Lung microvascular endothelial cell (primary cell): ENCODE data around the gene OR1M1. TPM values are rescaled to one million over a fixed set of nuclear protein-coding genes. Genes with fewer than 3 reads are reported as not detected.
"Not testable (repeated sequence)": the region's sequence is repeated elsewhere in the genome, so short reads cannot be mapped to it uniquely, and the experiment has no call there.

Experiments
- DNase-seq, 2 donors: peaks; one replicate each; pipeline versions ENCODE4 v3.0.0 to v3.0.0-alpha.2; 2010; ENCODE audit warnings: low read depth in 2 of 2
- total RNA-seq: library from RNA; depleted of rRNA; stranded (reverse); fragments of >200 nt; gene quantifications from 2 replicates; pipeline ENCODE4 v1.2.1, GENCODE V29; 2014

The OR1M1 gene
- not detected in 2 replicates for total RNA-seq

- no peak for DNase-seq
These were observed at the start of gene OR1M1 for GRCh38 chr19:9086761-9087160. Gene OR1M1 (plus strand): TSS chr19:9087061. CDS start chr19:9093245, 6,184 bp downstream.

DNA sequence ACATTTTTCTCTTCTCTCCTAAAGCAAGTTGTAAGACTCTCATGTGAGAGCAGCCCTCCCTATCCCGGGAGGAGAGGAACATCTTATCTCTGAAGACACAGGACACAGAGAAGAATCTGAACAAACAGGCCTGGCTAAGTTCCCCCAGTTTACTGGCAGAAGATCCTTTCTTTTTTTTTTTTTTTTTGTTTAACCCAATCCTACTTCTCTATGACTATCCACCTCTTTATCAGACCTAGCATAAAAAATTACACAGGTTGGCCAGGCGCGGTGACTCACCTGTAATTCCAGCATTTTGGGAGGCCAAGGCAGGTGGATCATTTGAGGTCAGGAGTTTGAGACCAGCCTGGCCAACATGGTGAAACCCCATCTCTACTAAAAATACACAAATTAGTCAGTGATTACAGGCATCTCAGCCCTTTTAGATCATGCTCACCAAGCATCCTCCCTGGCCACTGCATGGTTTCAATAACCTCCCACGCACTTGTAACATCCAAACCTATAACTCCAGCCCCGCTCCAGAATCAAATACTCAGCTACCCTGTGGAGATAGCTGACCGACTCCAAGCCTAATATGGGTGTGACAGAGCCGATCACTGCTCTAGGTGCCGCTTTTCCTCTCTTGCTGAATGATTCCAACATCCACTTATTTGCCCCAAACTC lies 49.3 kb upstream of the OR1M1 start:
- no peak for DNase-seq

DNA sequence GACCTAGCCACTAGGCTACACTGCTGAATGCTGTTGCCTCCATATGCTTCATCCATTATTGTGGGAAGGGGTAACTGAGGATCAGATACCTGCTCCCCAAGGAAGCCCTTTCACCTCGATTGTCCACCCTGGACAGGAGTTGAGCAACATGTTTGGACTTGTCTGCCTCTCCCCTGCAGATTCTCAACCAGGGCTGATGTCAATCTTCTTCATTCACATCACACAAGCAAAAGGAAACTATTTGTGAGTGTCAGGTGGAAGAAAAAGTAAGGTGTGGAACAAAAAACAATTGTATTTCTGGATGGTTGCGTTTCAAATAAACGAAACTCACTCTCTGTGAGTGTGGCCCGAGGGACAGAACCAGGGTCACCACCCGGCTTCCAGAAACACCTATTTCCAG lies 47.1 kb upstream of the OR1M1 start:
- DNase-seq: no peak

DNA sequence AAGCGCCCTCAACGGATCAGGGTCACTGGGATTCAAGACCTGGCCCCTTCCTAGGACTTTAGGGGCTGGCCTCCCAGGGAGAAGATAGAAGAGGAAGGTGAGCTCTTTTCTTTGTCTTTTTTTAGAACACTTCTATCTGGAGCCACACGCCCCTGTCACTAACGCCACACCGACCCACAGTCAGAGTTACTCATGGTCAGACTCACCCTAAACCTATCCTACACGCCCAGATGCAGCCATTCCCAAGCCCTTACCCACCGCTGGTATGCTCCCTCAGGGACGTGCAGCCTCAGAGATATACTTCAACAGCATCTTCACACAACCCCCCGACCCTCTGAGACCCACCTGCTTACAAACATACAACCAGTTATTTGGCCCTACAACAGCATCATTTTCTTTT lies 46.7 kb upstream of the OR1M1 start:
- DNase-seq: no peak

- no peak for DNase-seq
These were observed 45.8 kb upstream of the OR1M1 start for GRCh38 chr19:9041023-9041422.

DNA sequence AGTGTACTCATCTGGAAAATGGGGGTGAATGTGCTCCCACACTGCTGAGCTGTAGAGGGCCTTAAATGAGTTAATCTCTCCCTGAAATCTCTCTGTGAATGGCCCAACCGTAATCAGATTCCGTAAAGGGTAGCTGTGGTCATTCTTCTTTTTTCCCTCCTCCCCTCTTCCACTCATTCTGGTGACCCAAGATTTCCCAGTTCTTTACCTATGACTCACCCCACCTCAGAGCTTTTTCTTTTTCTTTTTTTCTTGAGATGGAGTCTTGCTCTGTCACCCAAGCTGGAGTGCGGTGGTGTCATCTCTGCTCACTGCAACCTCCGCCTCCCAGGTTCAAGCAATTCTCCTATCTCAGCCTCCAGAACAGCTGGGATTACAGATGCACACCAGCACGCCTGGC lies 43.3 kb upstream of the OR1M1 start:
- DNase-seq: no peak

GRCh38 chr19:9044449-9044848 lies 42.4 kb upstream of the OR1M1 start:
- DNase-seq: no peak

GRCh38 chr19:9046694-9047093 lies 40.2 kb upstream of the OR1M1 start:
- no peak for DNase-seq

GRCh38 chr19:9052894-9053293 lies 34.0 kb upstream of the OR1M1 start:
- no peak for DNase-seq

DNA sequence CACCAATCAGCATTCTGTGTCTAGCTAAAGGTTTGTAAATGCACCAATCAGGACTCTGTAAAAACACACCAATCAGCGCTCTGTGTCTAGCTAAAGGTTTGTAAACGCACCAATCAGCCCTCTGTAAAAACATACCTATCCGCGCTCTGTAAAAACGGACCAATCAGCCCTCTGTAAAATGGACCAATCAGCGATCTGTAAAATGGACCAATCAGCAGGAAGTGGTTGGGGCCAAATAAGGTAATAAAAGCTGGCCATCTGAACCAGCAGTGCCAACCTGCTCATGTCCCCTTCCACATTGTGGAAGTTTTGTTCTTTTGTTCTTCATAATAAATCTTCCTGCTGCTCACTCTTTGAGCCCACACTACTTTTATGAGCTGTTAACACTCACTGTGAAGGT lies 33.2 kb upstream of the OR1M1 start:
- DNase-seq: not testable (repeated sequence)

DNA sequence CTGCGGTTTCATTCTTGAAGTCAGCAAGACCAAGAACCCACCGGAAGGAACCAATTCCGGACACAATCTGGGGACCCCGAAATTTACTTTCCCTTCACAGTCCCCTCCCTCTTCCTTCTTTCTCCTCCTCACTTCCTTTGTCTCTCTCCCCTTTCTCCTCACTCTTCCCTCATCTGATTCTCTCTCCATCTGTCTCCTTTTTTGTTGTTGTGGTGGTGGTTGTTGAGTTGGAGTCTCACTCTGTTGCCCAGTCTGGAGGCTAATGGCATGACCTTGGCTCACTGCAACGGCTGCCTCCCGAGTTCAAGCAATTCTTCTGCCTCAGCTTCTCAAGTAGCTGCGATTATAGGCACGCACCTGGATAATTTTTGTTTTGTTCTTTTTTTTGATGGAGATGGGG lies 32.7 kb upstream of the OR1M1 start:
- no peak for DNase-seq

DNA sequence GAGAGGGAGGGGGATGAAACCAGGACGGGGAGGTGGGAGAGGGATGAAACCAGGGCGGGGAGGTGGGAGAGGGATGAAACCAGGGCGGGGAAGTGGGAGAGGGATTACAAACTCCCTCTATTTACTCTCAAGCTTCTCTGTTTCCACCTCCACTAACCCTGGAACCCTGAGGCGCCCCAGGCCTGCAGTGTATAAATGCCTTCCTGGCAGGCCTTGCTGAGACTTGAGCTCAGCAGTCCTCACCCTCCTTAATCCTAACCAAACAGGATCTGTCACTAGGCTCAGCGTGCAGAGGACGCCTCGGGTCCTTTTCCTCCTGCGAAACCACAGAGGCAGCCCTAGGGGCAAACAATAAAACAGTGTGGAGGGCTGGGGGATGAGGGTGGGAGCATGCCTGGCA lies 32.1 kb upstream of the OR1M1 start:
- no peak for DNase-seq

- DNase-seq: not testable (repeated sequence)
These were observed 30.7 kb upstream of the OR1M1 start for GRCh38 chr19:9056131-9056530.

GRCh38 chr19:9057505-9058258 lies 29.2 kb upstream of the OR1M1 start:
- DNase-seq: no peak

DNA sequence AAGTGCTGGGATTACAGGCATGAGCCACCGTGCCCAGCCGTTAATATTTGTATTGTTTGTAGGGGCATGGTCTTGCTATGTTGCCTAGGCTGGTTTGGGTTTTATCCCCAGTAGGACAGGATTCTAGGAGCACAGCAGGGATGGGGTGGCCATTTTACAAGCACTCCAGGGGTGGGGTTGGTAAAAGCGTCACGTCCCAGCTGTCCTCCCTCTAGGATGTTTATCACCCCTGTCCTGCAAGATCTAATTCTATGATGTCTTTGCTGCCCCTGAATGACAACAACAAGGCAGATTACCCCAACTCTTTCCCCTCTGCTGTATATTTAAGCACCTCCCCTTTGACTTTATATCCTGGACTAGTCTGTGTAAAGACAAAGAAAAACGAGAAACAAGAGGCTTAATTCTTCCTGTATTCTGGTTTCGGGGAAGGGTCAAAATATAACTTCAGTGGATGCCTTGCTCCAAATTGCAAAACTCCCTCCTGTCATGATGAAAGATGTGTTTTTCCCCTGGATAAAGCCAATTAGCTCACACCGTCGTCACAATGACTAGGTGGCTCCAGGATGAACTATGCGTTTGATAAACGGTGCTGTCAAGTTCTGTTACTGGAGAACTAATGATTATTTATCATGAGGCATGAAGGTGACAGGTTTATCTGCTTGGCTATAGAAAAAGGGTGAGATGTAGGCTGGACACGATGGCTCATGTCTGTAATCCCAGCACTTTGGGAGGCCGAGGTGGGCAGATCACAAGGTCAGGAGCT lies 27.8 kb upstream of the OR1M1 start:
- no peak for DNase-seq

DNA sequence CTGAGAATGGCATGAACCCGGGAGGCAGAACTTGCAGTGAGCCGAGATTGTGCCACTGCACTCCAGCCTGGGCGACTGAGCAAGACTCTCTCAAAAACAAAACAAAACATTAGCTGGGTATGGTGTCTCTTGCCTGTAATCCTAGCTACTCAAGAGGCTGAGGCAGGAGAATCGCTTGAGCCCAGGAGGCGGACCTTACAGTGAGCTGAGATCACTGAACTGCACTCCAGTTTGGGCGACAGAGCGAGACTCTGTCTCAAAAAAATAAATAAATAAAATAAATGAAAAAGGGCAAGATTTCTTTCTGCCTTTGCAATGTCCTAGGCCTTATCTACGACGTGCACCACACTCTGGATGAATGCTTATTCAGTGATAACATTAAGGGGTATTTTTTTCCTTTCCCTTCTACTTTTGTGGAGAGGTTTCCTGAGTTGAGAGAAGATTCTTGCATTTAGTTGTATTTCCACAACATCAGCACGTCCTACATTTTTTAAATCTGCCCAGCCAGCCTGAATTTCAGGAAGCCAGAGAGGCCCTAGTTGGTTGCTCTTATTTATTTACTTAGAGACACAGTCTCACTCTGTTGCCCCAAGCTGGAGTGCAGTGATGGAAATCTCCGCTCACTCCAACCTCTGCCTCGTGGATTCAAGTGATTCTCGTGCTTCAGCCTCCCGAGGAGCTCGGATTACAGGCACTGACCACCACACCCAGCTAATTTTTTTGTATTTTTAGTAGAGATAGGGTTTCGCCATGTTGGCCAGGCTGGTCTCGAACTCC lies 26.1 kb upstream of the OR1M1 start:
- DNase-seq: no peak

- no peak for DNase-seq
These were observed 25.0 kb upstream of the OR1M1 start for GRCh38 chr19:9061879-9062278.

- DNase-seq: no peak
These were observed 21.3 kb upstream of the OR1M1 start for GRCh38 chr19:9065457-9066014.

DNA sequence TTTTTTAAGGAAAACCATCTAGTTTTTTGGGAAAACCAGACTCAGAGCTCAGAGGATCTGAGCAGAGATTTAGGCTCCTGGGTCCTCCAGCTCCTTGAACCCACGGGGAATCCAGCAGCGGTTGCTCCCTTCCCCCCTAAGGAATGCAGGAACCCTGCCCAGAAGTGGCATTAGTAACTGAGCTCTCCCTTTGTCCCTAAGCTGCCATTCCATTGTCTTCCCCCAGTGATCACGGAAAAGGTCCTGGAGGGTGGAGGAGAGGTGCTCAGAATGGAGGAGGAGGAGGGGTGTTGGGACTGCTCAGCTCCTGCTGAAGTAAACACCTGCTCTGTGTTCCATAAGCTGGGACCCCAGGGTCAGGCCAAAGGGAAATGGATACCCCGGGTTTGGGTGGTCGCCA lies 16.8 kb upstream of the OR1M1 start:
- no peak for DNase-seq

- not testable (repeated sequence) for DNase-seq
These were observed 15.1 kb upstream of the OR1M1 start for GRCh38 chr19:9071720-9072119.

- DNase-seq: no peak
These were observed 13.1 kb upstream of the OR1M1 start for GRCh38 chr19:9073806-9074205.
